ENCODE measurements around the gene PRM2.

DNA sequence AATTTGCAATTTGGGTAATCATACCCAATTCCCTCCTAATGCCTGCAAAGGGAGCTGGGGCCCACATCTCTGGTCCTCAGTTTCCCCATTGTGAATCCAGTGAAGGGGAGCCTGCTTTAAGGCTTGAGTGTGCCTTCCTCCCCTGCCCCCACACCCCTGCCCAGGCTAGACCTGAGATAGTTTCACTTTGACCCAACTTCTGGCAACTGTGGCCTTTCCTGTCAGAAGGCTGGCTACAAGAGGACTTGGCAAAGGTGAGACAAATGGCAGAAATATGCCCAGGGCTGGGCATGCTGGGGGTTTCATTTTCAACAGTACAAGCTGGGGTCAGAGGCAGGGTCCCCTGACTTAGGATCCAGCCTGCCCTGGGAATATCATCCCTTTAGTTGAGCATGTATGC lies 30.3 kb downstream of the PRM2 start:
- TF ChIP-seq, protein P1, sequence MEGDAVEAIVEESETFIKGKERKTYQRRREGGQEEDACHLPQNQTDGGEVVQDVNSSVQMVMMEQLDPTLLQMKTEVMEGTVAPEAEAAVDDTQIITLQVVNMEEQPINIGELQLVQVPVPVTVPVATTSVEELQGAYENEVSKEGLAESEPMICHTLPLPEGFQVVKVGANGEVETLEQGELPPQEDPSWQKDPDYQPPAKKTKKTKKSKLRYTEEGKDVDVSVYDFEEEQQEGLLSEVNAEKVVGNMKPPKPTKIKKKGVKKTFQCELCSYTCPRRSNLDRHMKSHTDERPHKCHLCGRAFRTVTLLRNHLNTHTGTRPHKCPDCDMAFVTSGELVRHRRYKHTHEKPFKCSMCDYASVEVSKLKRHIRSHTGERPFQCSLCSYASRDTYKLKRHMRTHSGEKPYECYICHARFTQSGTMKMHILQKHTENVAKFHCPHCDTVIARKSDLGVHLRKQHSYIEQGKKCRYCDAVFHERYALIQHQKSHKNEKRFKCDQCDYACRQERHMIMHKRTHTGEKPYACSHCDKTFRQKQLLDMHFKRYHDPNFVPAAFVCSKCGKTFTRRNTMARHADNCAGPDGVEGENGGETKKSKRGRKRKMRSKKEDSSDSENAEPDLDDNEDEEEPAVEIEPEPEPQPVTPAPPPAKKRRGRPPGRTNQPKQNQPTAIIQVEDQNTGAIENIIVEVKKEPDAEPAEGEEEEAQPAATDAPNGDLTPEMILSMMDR (IDR thresholded peaks at IDR 0.05), result no peak
- TF ChIP-seq POLR2AphosphoS5 (IDR thresholded peaks at IDR 0.05; ENCODE audit: low read depth, low read length) (no peak), YY1 (IDR thresholded peaks at IDR 0.05; ENCODE audit: low read depth) (no peak), RFX5 (IDR thresholded peaks at IDR 0.05; ENCODE audit: low read length) (no peak), RAD21 (IDR thresholded peaks at IDR 0.05; ENCODE audit: low read length) (no peak), ZBTB33 (IDR thresholded peaks at IDR 0.05; ENCODE audit: borderline replicate concordance, low read depth) (no peak), GABPA (IDR thresholded peaks at IDR 0.05; ENCODE audit: low read depth) (no peak), MEF2A (IDR thresholded peaks at IDR 0.05; ENCODE audit: borderline replicate concordance, low read depth) (no peak), NFIC (IDR thresholded peaks at IDR 0.05; ENCODE audit: borderline replicate concordance) (no peak)

Measured in SK-N-SH (cell line).